K562 (cell line): ENCODE data around the gene BAD. TPM values are rescaled to one million over a fixed set of nuclear protein-coding genes. Genes with fewer than 3 reads are reported as not detected.

Experiments used
- CCAR2 ChIP-seq: fragments of 200-400 bp; formaldehyde crosslinking; IDR thresholded peaks from 2 replicates; pipeline ENCODE4 v1.6.1; 2017; ENCODE audit warnings: mild to moderate bottlenecking, low read depth, low read length
- CHD1 ChIP-seq: fragments of 200-600 bp; sonication (generic); IDR thresholded peaks from one replicate; pipeline ENCODE4 v1.6.1; 2012; ENCODE audit warnings: mild to moderate bottlenecking, moderate library complexity, low read length, inconsistent platforms
- E2F1 ChIP-seq: sonication (generic); formaldehyde crosslinking; IDR thresholded peaks from 2 replicates; pipeline ENCODE4 v1.8.1; 2023; ENCODE audit warnings: mild to moderate bottlenecking, missing genetic modification reagents, moderate library complexity
- GMEB1 ChIP-seq: fragments of 250-450 bp; sonication (Bioruptor Pico); IDR thresholded peaks from 2 replicates; pipeline ENCODE4 v1.4.0; 2020; ENCODE audit warnings: mild to moderate bottlenecking
- IRF9 ChIP-seq: fragments of 450-650 bp; IDR thresholded peaks from 2 replicates; pipeline ENCODE4 v1.6.1; 2016; ENCODE audit warnings: missing biosample characterization, missing genetic modification characterization
- JUNB ChIP-seq: fragments of 450-650 bp; formaldehyde crosslinking; conservative IDR thresholded peaks from 2 replicates; pipeline ENCODE4 v1.4.0; 2020; ENCODE audit warnings: mild to moderate bottlenecking
- MITF ChIP-seq: IDR thresholded peaks from 2 replicates; pipeline ENCODE4 v1.6.1; 2014; ENCODE audit warnings: antibody characterized with exemption
- MLX ChIP-seq, 2 experiments: fragments of 450-650 bp in 1 of 2; sonication (generic) in 1 of 2; formaldehyde crosslinking; conservative IDR thresholded peaks; 2 replicates each; pipeline versions ENCODE4 v1.4.0 to v1.8.1; 2020 to 2022; ENCODE audit warnings: mild to moderate bottlenecking in 1 of 2, missing genetic modification reagents in 1 of 2
- NUFIP1 ChIP-seq: fragments of 450-650 bp; IDR thresholded peaks from 2 replicates; pipeline ENCODE4 v1.6.1; 2018; ENCODE audit not compliant: partially characterized antibody
- PML ChIP-seq: IDR thresholded peaks from 2 replicates; pipeline ENCODE4 v1.6.1; 2012; ENCODE audit warnings: low read length, inconsistent platforms
- SIN3B ChIP-seq: fragments of 450-650 bp; IDR thresholded peaks from 2 replicates; pipeline ENCODE4 v1.6.1; 2017; ENCODE audit warnings: low read depth, mild to moderate bottlenecking, moderate library complexity
- SRF ChIP-seq, 2 experiments: fragments of 250-450, 450-650 bp in 1 of 2; sonication (Bioruptor Pico) in 1 of 2; sonication (generic) in 1 of 2; formaldehyde crosslinking; IDR thresholded peaks; 2 replicates each; pipeline versions ENCODE4 v1.5.0 to v1.5.1; 2020 to 2022; ENCODE audit warnings: mild to moderate bottlenecking in 1 of 2, missing genetic modification reagents in 1 of 2
- TAF1 ChIP-seq: IDR thresholded peaks from 2 replicates; pipeline ENCODE4 v1.6.1; 2011; ENCODE audit warnings: mild to moderate bottlenecking, low read length, moderate library complexity; ENCODE audit not compliant: insufficient read depth, control insufficient read depth, severe bottlenecking; ENCODE audit errors: extremely low read depth
- ZBTB43 ChIP-seq: sonication (generic); formaldehyde crosslinking; IDR thresholded peaks from 2 replicates; pipeline ENCODE4 v1.8.0; 2023; ENCODE audit warnings: mild to moderate bottlenecking, missing genetic modification reagents
- ZNF184 ChIP-seq: sonication (generic); formaldehyde crosslinking; IDR thresholded peaks from 2 replicates; pipeline ENCODE4 v1.5.0; 2020; ENCODE audit warnings: missing genetic modification reagents
- ZNF655 ChIP-seq: fragments of 250-450 bp; sonication (Bioruptor Pico); IDR thresholded peaks from 2 replicates; pipeline ENCODE4 v1.5.0; 2021
- ZNF764 ChIP-seq: fragments of 250-450 bp; sonication (Bioruptor Pico); IDR thresholded peaks from 2 replicates; pipeline ENCODE4 v1.4.0; 2020; ENCODE audit warnings: low read depth, mild to moderate bottlenecking, moderate library complexity
- polyA plus RNA-seq, 8 experiments: library from polyadenylated mRNA; depleted of rRNA in 4 of 8; stranded (reverse) in 5 of 8; unstranded in 3 of 8; fragments of >200 nt; fragmentation: Nextera tagmentation in 2 of 8; fragmentation: Illumina TruSeq in 1 of 8; extraction: Ambion mirVana in 2 of 8; extraction: Trizol in 1 of 8; gene quantifications; 2 replicates each; pipeline versions ENCODE4 v1.2.1 to v1.2.3, GENCODE V29; 2011 to 2014; ENCODE audit warnings: inconsistent platforms in 1 of 8, missing spikeins in 1 of 8
- total RNA-seq, 7 experiments: library from RNA; depleted of rRNA in 6 of 7; stranded (reverse); fragments of >200 nt in 6 of 7; fragmentation: Illumina TruSeq in 2 of 7; extraction: Trizol in 2 of 7; gene quantifications; 2 replicates each; pipeline versions ENCODE4 v1.2.1 to v1.2.3, GENCODE V29; 2011 to 2021; ENCODE audit warnings: low replicate concordance in 1 of 7

Gene BAD
- total and polyA plus RNA-seq, 9 of the 15 experiments (the other 6 are each of a cell fraction or from before 2014, with no cell fraction given), result 0.61 to 45.6 (median 11.8) TPM

GRCh38 chr11:64317961-64318765 lies 33.7 kb upstream of the BAD start, which contains the start of gene PRDX5 (continued):
- TF ChIP-seq ZBTB43 (CRISPR knock-in tag), result no peak
- TF ChIP-seq CHD1, result peak; percentile 78
- TF ChIP-seq ZNF184 (CRISPR knock-in tag), result no peak
- no peak for TF ChIP-seq CCAR2
- no peak for TF ChIP-seq ZNF655
- peak; percentile 85 for TF ChIP-seq IRF9 (tag)
- no peak for TF ChIP-seq E2F1 (CRISPR knock-in tag)
- no peak for TF ChIP-seq MITF
- TF ChIP-seq NUFIP1, result no peak
- TF ChIP-seq MLX (CRISPR knock-in tag; conservative IDR thresholded peaks at IDR 0.05), result no peak
- TF ChIP-seq JUNB (CRISPR knock-in tag), result no peak
- 0 out of 2 replicates have a peak, but pooled peaks have one; percentile 40 for TF ChIP-seq SIN3B
- no peak for TF ChIP-seq PML
- peak; percentile 50 for TF ChIP-seq TAF1
- no peak for TF ChIP-seq GMEB1
- TF ChIP-seq SRF (CRISPR knock-in tag; IDR thresholded peaks at IDR 0.05), result no peak
- TF ChIP-seq ZNF764 (CRISPR knock-in tag), result no peak
